Stimulated activated CD4-positive, alpha-beta T cell treated with anti-CD3 and anti-CD28 coated beads, Interleukin-1b, Interleukin-23, amount 100 ng/mL, for 48 hours (primary cell): ENCODE measurements around the gene SPACA9.

Source experiments
- DNase-seq: peaks from one replicate; pipeline ENCODE4 v3.0.0-alpha.2; 2020

Gene SPACA9

GRCh38 chr9:132864277-132864676 is 14.4 kb upstream of the SPACA9 start:
- no peak for DNase-seq

- DNase-seq, result no peak
These were observed 14.0 kb upstream of the SPACA9 start for GRCh38 chr9:132864691-132865090.

GRCh38 chr9:132866898-132867297 is 11.8 kb upstream of the SPACA9 start:
- no peak for DNase-seq

- no peak for DNase-seq
These were observed 9.4 kb upstream of the SPACA9 start for GRCh38 chr9:132869266-132869665.

- DNase-seq, result no peak
These were observed 5.3 kb upstream of the SPACA9 start for GRCh38 chr9:132873403-132873802.

DNA sequence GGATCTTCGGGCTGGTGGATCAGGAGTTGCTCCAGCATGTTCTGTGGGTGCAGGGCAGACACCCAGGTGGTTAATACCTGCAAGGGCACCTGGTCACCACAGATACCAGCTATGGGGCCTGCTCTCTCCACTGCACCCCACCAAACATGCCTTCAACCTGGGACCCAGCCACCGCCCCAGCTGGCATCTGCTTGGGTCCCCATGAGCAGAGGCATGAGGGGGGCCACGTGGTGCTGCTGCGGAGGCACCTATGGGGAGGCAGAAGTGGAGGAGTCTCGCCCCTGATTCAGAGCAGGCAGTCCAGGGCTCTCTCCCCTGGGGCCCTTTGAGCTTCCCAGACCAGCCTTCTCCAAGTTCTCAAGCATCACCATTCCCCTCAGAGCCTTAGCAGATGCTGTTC is 3.5 kb upstream of the SPACA9 start:
- DNase-seq, result no peak

DNA sequence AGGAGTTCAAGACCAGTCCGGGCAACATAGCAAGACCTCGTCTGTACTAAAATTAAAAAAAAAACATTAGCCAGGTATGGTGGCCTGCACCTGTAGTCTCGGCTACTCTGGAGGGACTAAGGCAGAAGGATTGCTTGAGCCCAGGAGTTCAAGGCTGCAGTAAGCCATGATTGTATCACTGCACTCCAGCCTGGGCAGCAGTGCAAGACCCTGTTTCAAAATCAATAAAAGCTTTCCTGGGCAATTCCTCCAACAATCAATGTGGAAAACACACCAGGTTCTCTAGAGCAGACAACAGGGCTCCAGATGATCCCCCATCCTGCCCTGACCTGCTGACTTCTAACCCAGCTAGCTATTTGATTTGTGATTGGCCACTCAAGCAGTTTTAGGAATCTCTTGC is 1.8 kb upstream of the SPACA9 start:
- no peak for DNase-seq

DNA sequence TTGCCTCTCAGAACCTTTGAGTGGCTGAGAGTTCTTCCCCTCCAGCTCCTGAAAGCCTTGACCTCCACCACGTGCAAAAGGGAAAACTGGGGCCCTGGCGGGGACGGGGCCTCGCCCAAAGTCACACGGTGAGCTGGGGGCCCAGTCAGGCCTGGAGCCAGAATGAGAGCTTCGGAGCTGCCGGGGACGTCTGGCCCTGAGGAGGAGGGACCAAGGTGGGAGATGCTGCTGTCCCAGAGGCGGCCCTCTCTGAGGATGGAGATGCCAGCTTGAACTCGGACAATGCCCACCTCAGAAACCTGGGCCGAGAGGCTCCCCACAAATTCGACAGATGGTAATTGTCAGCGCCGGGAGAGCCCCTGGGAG is 1.3 kb upstream of the SPACA9 start:
- no peak for DNase-seq

- DNase-seq, result peak; percentile 67
These were observed 639 bp upstream of the SPACA9 start, which contains the start of gene AK8 for GRCh38 chr9:132877824-132878694. AK8 (minus strand) TSS chr9:132878284; CDS start chr9:132878255, 29 bp downstream.

- no peak for DNase-seq
These were observed 992 bp downstream of the SPACA9 start for GRCh38 chr9:132879457-132880323.

DNA sequence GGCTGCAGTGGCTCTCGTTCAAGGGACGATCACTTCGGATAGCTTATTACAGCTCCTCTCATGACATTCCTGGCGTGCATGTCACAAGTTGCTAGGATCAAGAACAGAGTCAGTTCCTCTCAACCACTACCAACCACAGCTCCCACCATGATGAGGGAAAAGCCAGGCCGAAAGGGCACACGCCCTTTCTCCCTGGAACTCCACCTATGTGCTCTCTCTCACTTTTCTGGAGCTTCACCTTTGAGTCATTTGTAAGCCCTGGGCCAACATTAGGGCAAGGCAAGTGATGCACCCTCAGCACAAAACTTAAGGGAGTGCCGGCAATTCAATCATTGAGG is 1.6 kb downstream of the SPACA9 start:
- no peak for DNase-seq

DNA sequence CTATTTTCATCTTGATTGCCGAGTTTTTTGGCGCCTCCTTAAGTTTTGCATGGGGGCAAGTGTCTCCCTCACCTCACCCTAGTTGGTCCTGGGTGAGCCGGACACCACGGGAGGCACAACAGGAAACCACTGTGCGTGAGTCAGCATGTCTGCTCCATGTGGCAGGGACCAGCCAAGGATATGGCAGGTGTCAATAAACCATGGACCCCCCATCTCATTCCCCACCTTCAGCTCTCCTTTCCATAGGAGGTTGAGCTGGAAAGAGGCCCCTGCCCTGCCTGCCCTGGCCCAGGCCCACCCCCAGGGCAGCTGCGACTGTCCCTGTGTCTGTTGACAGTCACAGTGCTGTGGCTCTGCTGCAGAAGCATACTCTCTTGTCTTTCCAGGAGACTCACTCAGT is 3.1 kb downstream of the SPACA9 start:
- DNase-seq, result no peak

DNA sequence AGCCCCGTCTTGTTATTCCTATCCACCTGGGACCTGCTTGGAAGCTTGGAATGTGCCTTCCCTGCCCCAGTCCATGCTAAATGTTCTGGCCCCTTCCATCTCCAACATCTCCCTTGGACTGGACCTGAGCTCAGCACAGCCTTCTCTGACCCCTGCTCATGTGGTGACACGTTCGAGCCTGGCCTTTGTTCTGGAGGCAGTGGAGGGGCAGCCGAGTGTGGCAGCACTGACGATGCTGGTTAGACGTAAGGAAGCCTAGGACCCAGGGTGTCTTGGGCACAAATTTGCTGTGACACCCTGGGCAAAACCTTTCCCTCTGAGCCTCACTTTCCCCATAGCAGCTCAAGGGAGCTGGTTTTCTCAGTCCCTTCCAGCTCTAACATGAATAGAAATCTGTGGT is 3.9 kb downstream of the SPACA9 start:
- no peak for DNase-seq

DNA sequence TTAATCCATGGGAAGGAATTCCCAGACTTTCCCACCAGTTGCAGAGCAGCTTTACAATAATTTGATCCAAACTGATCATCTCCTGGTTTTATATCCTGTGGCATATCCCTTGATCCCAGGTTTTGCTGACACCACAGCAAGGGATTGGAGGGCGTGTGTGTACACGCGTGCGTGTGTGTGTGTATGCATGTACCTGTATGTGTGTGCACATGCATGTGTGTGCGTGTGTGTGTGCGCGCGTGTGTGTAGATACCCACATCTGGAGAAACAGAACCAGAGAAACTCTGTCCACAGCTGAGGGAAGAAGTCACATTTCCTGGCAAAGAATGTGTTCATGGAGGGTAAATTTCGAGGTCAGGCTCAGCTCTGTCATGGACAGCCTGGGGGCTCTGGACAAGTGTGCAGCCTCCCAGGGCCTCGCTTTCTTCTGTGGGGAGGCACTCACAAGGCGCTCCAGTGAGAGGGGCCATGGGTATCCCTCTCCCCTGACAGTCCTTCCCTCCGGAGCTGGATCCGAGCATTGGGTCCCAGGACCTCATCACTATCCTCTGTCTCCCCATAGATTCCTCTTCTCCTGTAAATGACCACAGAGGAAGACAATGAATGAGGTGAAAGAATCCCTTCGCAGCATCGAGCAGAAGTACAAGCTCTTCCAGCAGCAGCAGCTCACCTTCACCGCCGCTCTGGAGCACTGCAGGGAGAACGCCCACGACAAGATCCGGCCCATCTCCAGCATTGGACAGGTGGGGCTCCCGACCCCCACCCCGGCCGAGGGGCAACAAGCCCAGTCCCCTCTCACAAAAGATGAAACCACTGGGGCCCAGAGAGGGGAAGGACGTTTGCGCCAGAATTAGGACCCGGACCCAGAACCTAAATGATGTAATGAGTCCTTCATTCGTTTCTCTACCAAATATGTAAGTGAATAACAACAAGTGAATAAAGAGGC is 4.9 kb downstream of the SPACA9 start:
- no peak for DNase-seq

- DNase-seq, result no peak
These were observed 7.1 kb downstream of the SPACA9 start for GRCh38 chr9:132885720-132886333.

GRCh38 chr9:132886334-132886725 is 7.6 kb downstream of the SPACA9 start:
- no peak for DNase-seq

GRCh38 chr9:132887181-132888120 is 8.8 kb downstream of the SPACA9 start:
- no peak for DNase-seq

DNA sequence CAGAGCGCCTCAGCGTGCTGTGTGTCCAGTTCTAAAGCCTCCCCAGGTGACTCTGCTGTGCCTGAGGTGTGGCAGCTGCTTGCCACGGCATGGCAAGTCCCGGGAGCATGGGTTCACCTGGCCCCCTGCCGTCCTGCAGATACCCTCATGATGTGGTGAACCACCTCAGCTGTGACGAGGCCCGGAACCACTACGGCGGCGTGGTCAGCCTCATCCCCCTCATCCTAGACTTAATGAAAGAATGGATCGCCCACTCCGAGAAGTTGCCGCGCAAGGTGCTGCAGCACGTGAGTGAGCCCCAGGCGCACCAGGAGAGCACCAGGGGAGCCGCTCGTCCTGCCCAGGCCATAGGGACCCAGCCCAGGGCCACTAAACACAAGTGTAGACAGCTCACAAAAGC is 9.5 kb downstream of the SPACA9 start:
- DNase-seq, result no peak

DNA sequence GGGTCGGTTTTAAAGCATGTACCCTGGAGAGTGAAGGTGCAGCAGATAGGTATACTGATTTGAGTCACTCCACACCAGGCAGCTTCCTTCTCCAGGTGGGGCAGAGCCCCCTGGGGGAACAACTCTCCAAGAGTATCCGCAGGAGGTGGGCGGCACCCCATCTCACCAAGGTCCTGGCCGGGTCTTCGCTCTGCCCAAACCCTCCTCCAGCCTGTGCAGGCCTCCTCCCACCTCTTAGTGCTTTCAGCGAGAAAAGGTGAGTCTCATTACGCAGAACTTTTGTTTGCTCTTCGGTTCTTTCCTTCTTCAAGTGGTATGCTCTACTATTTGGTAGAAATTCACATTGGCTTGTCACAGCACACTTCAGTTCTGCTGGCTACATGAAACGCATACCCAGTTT is 13.7 kb downstream of the SPACA9 start:
- DNase-seq, result no peak

GRCh38 chr9:132894346-132894745 is 15.6 kb downstream of the SPACA9 start:
- DNase-seq, result no peak
